Keratinocyte (primary cell): ENCODE results near the gene RAB23. TPM values are rescaled to one million over a fixed set of nuclear protein-coding genes. Genes with fewer than 3 reads are reported as not detected.

ENCODE experiments used
- DNase-seq: peaks from one replicate; pipeline ENCODE4 v3.0.0-alpha.2; 2011; ENCODE audit warnings: low read depth, missing footprints, low spot score
- FAIRE-seq: peaks from 2 replicates; lab custom pipeline; 2011; peaks lifted over from hg19 to GRCh38; lab: Jason Lieb, UNC
- H2AFZ ChIP-seq: 2 replicates; pipeline ENCODE4 v1.6.0; 2012; ENCODE audit warnings: low read length, control low read depth, inconsistent platforms; ENCODE audit not compliant: control insufficient read depth
- H3K27ac ChIP-seq: 2 replicates; pipeline ENCODE4 v1.5.1; 2011; ENCODE audit warnings: low read length; ENCODE audit not compliant: control insufficient read depth, insufficient read depth
- H3K27me3 ChIP-seq: 3 replicates; pipeline ENCODE4 v1.6.0; 2011; ENCODE audit warnings: low read length; ENCODE audit not compliant: control insufficient read depth, insufficient read depth; ENCODE audit errors: extremely low read depth
- H3K36me3 ChIP-seq, 2 experiments: 2 replicates in 1 of 2; 3 replicates in 1 of 2; pipeline ENCODE4 v1.5.1; 2011; ENCODE audit warnings: low read length in 2 of 2, mild to moderate bottlenecking in 1 of 2; ENCODE audit not compliant: control insufficient read depth in 2 of 2, insufficient read depth in 2 of 2; ENCODE audit errors: extremely low read depth in 1 of 2
- H3K4me1 ChIP-seq: 3 replicates; pipeline ENCODE4 v1.5.1; 2011; ENCODE audit warnings: low read length; ENCODE audit not compliant: control insufficient read depth, insufficient read depth; ENCODE audit errors: extremely low read depth
- H3K4me2 ChIP-seq: 3 replicates; pipeline ENCODE4 v1.6.0; 2011; ENCODE audit warnings: low read depth, low read length; ENCODE audit not compliant: control insufficient read depth, insufficient read depth; ENCODE audit errors: extremely low read depth
- H3K4me3 ChIP-seq, 3 experiments: fragments of 200-600 bp in 1 of 3; sonication (generic) in 1 of 3; 2 replicates in 2 of 3; 3 replicates in 1 of 3; pipeline ENCODE4 v1.5.1; 2011 to 2016; ENCODE audit warnings: low read length in 3 of 3, mild to moderate bottlenecking in 3 of 3, control low read depth in 2 of 3, inconsistent platforms in 1 of 3, low read depth in 1 of 3, mixed read lengths in 1 of 3, mixed run types in 1 of 3, moderate library complexity in 1 of 3; ENCODE audit not compliant: control insufficient read depth in 2 of 3, insufficient read depth in 2 of 3; ENCODE audit errors: extremely low read depth in 1 of 3
- H3K79me2 ChIP-seq: 2 replicates; pipeline ENCODE4 v1.6.0; 2012; ENCODE audit warnings: low read length; ENCODE audit not compliant: control insufficient read depth, insufficient read depth
- H3K9ac ChIP-seq: 3 replicates; pipeline ENCODE4 v1.6.0; 2011; ENCODE audit warnings: low read length; ENCODE audit not compliant: control insufficient read depth, insufficient read depth; ENCODE audit errors: extremely low read depth
- H3K9me1 ChIP-seq: 3 replicates; pipeline ENCODE4 v1.6.0; 2011; ENCODE audit warnings: low read length; ENCODE audit not compliant: control insufficient read depth, insufficient read depth; ENCODE audit errors: extremely low read depth
- H3K9me3 ChIP-seq: 2 replicates; pipeline ENCODE4 v1.5.1; 2012; ENCODE audit warnings: low read depth, low read length; ENCODE audit not compliant: control insufficient read depth
- H4K20me1 ChIP-seq: 3 replicates; pipeline ENCODE4 v1.6.0; 2011; ENCODE audit warnings: low read length; ENCODE audit not compliant: control insufficient read depth, insufficient read depth; ENCODE audit errors: extremely low read depth
- EZH2 ChIP-seq: IDR thresholded peaks from one replicate; pipeline ENCODE4 v1.6.1; 2012; ENCODE audit warnings: inconsistent platforms, mild to moderate bottlenecking, low read length, moderate library complexity
- dilution Hi-C: fragments of 300-500 bp; cut with MboI; formaldehyde crosslinking; loops from one replicate; pipeline ENCODE4 v1.7.0; 2020; ENCODE audit warnings: low sequenced_read_pairs; ENCODE audit not compliant: extremely low pct_ligation_motif_present
- polyA plus RNA-seq, 5 experiments: library from polyadenylated mRNA; depleted of rRNA in 3 of 5; stranded (reverse) in 3 of 5; stranded (forward) in 1 of 5; unstranded in 1 of 5; fragments of >200 nt; gene quantifications; 1 replicate in 1 of 5; 2 replicates in 3 of 5; 3 replicates in 1 of 5; pipeline versions ENCODE4 v1.2.1 to v1.2.3, GENCODE V29; 2011 to 2012; ENCODE audit warnings: missing spikeins in 2 of 5, low read depth in 1 of 5, low replicate concordance in 1 of 5
- TF ChIP-seq, protein P1 (sequence below), 3 experiments: IDR thresholded peaks in 1 of 3; conservative IDR thresholded peaks in 1 of 3; optimal IDR thresholded peaks in 1 of 3; 2 replicates in 2 of 3; 3 replicates in 1 of 3; pipeline versions ENCODE3 to v1.5.1; 2011; ENCODE audit warnings: low read length in 3 of 3, mild to moderate bottlenecking in 3 of 3, moderate library complexity in 2 of 3, control low read depth in 1 of 3, inconsistent platforms in 1 of 3; ENCODE audit not compliant: insufficient read depth in 2 of 3; ENCODE audit errors: extremely low read depth in 1 of 3

Gene RAB23
- polyA plus RNA-seq, 1 donor (not counting 4 experiments of a cell fraction or from before 2014, with no cell fraction given): 14.6 TPM

GRCh38 chr6:57173056-57173885 lies 48.8 kb downstream of the RAB23 start:
- H3K9me1 ChIP-seq: no peaks in the 10 kb centered on the region
- H3K9ac ChIP-seq: peak overlapping the region; percentile 75
- peaks cover 2% of the 10 kb centered on the region for H3K79me2 ChIP-seq
- H3K9me3 ChIP-seq: no peaks in the 10 kb centered on the region
- H3K4me3 ChIP-seq: peak overlapping the region; percentile 51 to 86 (median 74)
- peak overlapping the region; percentile 81 for H2AFZ ChIP-seq
- no peaks in the 10 kb centered on the region for H4K20me1 ChIP-seq
- FAIRE-seq: no peak
- TF ChIP-seq, protein P1, sequence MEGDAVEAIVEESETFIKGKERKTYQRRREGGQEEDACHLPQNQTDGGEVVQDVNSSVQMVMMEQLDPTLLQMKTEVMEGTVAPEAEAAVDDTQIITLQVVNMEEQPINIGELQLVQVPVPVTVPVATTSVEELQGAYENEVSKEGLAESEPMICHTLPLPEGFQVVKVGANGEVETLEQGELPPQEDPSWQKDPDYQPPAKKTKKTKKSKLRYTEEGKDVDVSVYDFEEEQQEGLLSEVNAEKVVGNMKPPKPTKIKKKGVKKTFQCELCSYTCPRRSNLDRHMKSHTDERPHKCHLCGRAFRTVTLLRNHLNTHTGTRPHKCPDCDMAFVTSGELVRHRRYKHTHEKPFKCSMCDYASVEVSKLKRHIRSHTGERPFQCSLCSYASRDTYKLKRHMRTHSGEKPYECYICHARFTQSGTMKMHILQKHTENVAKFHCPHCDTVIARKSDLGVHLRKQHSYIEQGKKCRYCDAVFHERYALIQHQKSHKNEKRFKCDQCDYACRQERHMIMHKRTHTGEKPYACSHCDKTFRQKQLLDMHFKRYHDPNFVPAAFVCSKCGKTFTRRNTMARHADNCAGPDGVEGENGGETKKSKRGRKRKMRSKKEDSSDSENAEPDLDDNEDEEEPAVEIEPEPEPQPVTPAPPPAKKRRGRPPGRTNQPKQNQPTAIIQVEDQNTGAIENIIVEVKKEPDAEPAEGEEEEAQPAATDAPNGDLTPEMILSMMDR (optimal IDR thresholded peaks at IDR 0.05 in 1 of 3, IDR thresholded peaks at IDR 0.05 in 1 of 3, conservative IDR thresholded peaks at IDR 0.05 in 1 of 3; ENCODE audit: extremely low read depth in 1 of 3, insufficient read depth in 2 of 3, low read length in 3 of 3): no peak
- TF ChIP-seq EZH2: no peak
- peaks cover 14% of the 10 kb centered on the region for H3K4me1 ChIP-seq
- H3K27ac ChIP-seq: peak overlapping the region; percentile 64
- dilution Hi-C loops: no loop called here
- no peaks in the 10 kb centered on the region for H3K27me3 ChIP-seq
- DNase-seq: no peak
- no peaks in the 10 kb centered on the region for H3K36me3 ChIP-seq
- H3K4me2 ChIP-seq: peak overlapping the region; percentile 88

DNA sequence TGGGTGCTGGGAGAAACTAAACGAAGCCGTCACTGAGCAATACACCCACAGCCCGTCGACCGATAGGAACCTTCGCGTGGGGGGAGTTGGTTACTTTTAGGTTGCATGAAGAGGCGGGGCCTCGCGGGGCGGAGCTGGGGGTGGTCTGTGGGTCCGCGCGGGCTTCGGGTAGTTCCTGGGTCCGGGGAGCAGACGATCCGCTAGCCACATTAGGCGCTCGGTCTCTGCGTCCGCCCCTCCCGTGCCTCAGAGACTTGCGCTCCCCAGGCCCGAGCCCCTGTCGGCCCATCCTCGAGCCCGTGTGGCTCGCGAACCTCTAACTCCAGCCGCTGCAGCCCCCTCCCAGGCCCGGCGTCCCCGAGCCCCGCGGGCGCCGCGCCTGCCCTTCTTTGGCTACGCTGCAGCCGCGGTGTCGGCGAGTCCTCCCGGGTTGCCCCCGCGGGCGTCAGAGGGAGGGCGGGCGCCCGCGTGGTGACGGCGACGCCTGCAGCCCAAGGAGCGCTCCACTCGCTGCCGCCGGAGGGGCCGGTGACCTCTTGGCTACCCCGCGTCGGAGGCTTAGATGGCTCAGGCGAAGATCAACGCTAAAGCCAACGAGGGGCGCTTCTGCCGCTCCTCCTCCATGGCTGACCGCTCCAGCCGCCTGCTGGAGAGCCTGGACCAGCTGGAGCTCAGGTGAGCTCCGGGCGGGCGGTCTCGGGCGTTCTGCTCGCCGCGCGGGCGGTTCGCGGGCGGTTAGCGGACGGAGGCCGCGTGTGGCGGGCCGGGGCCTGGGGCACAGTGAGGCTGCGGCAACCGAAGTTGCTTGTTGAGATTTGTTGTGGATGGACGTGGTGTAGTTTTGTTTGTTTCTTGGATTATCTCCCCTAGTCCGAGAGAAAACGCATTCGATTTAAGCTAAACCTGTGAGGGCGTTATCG lies 49.7 kb downstream of the RAB23 start, which contains the start of gene BAG2:
TSS of gene BAG2 (plus strand) at position 191 of the 920 bp plus-strand sequence. CDS start at position 563, 372 bp downstream.
- H3K27me3 ChIP-seq: no peaks in the 10 kb centered on the region
- H3K9ac ChIP-seq: peak within 1 kb of the TSS; percentile 75
- H3K79me2 ChIP-seq: peaks cover 2% of the 10 kb centered on the region
- peaks cover 14% of the 10 kb centered on the region for H3K4me1 ChIP-seq
- DNase-seq: no peak
- FAIRE-seq: no peak
- H3K9me3 ChIP-seq: no peaks in the 10 kb centered on the region
- TF ChIP-seq, protein P1 (optimal IDR thresholded peaks at IDR 0.05 in 1 of 3, IDR thresholded peaks at IDR 0.05 in 1 of 3, conservative IDR thresholded peaks at IDR 0.05 in 1 of 3; ENCODE audit: extremely low read depth in 1 of 3, insufficient read depth in 2 of 3, low read length in 3 of 3): no peak
- peak within 1 kb of the TSS; percentile 51 to 86 (median 74) for H3K4me3 ChIP-seq
- H3K4me2 ChIP-seq: peak within 1 kb of the TSS; percentile 88
- H3K9me1 ChIP-seq: no peaks in the 10 kb centered on the region
- peaks cover 1 to 3% of the 10 kb centered on the region in 2 experiments for H3K36me3 ChIP-seq
- H3K27ac ChIP-seq: peak within 1 kb of the TSS; percentile 64
- peak within 1 kb of the TSS; percentile 81 for H2AFZ ChIP-seq
- dilution Hi-C loops: no loop called here
- no peaks in the 10 kb centered on the region for H4K20me1 ChIP-seq
